HG03442 (cell line): ENCODE measurements around the gene IFTAP.
A peak's percentile ranks its signal among the peaks of the same experiment; 100 is the strongest.

Experiments used
- ATAC-seq: cut with Tn5 transposase; IDR thresholded peaks from one replicate; pipeline ENCODE4 v1.9.1; 2021; ENCODE audit warnings: mild to moderate bottlenecking, moderate library complexity; ENCODE audit not compliant: unreplicated experiment

The IFTAP gene

GRCh38 chr11:36703055-36703404, 108.7 kb downstream of the IFTAP start:
- ATAC-seq = peak; percentile 62
